HEK293T (cell line): Measurements from ENCODE around the gene DDX39B.

Experiments
- CTCF ChIA-PET: fragments of 350-600 bp; formaldehyde crosslinking; extraction: SDS; loops from one replicate; lab custom pipeline; 2021; ENCODE audit warnings: antibody characterized with exemption, inconsistent platforms; lab: Yijun Ruan, JAX
- POLR2A ChIA-PET: fragments of 350-600 bp; formaldehyde crosslinking; extraction: SDS; loops from one replicate; lab custom pipeline; 2020; ENCODE audit warnings: antibody characterized with exemption, inconsistent platforms; lab: Yijun Ruan, JAX
- DNase-seq: peaks from one replicate; pipeline ENCODE4 v3.0.0; 2012; ENCODE audit warnings: mixed read lengths; ENCODE audit errors: extremely low spot score
- ARNT ChIP-seq: fragments of 450-650 bp; IDR thresholded peaks from 2 replicates; pipeline ENCODE4 v1.6.1; 2017; ENCODE audit warnings: mild to moderate bottlenecking
- BHLHE40 ChIP-seq: fragments of 450-650 bp; IDR thresholded peaks from 2 replicates; pipeline ENCODE4 v1.6.1; 2016; ENCODE audit warnings: mild to moderate bottlenecking, moderate library complexity, borderline replicate concordance
- CTBP1 ChIP-seq: fragments of 450-650 bp; IDR thresholded peaks from 2 replicates; pipeline ENCODE4 v1.6.1; 2016; ENCODE audit warnings: borderline replicate concordance
- ELF4 ChIP-seq: fragments of 450-650 bp; IDR thresholded peaks from 2 replicates; pipeline ENCODE4 v1.6.1; 2017; ENCODE audit warnings: antibody characterized with exemption
- FOXA1 ChIP-seq: fragments of 450-650 bp; IDR thresholded peaks from 2 replicates; pipeline ENCODE4 v1.6.1; 2016; ENCODE audit warnings: mild to moderate bottlenecking
- FOXK2 ChIP-seq: fragments of 450-650 bp; IDR thresholded peaks from 2 replicates; pipeline ENCODE4 v1.6.1; 2016; ENCODE audit warnings: mild to moderate bottlenecking
- FOXM1 ChIP-seq: fragments of 450-650 bp; IDR thresholded peaks from 2 replicates; pipeline ENCODE4 v1.6.1; 2017; ENCODE audit warnings: mild to moderate bottlenecking, borderline replicate concordance
- HDGF ChIP-seq: fragments of 450-650 bp; IDR thresholded peaks from 2 replicates; pipeline ENCODE4 v1.6.1; 2017; ENCODE audit warnings: antibody characterized with exemption, borderline replicate concordance
- L3MBTL2 ChIP-seq: fragments of 450-650 bp; conservative IDR thresholded peaks from 2 replicates; pipeline ENCODE4 v1.6.1; 2016; ENCODE audit warnings: mild to moderate bottlenecking
- LEF1 ChIP-seq: fragments of 450-650 bp; IDR thresholded peaks from 2 replicates; pipeline ENCODE4 v1.6.1; 2017; ENCODE audit warnings: mild to moderate bottlenecking, borderline replicate concordance
- NFRKB ChIP-seq: fragments of 450-650 bp; IDR thresholded peaks from 2 replicates; pipeline ENCODE4 v1.6.1; 2016; ENCODE audit warnings: mild to moderate bottlenecking, moderate library complexity
- SP1 ChIP-seq: fragments of 450-650 bp; IDR thresholded peaks from 2 replicates; pipeline ENCODE4 v1.6.1; 2017
- SUZ12 ChIP-seq: fragments of 450-650 bp; IDR thresholded peaks from 2 replicates; pipeline ENCODE4 v1.6.1; 2016; ENCODE audit warnings: mild to moderate bottlenecking
- TARDBP ChIP-seq: fragments of 450-650 bp; IDR thresholded peaks from 2 replicates; pipeline ENCODE4 v1.6.1; 2016
- ZNF384 ChIP-seq: fragments of 450-650 bp; IDR thresholded peaks from 2 replicates; pipeline ENCODE4 v1.6.1; 2016
- TF ChIP-seq, protein P1 (sequence below): fragments of 450-650 bp; IDR thresholded peaks from 2 replicates; pipeline ENCODE4 v1.6.1; 2016

The DDX39B gene

DNA sequence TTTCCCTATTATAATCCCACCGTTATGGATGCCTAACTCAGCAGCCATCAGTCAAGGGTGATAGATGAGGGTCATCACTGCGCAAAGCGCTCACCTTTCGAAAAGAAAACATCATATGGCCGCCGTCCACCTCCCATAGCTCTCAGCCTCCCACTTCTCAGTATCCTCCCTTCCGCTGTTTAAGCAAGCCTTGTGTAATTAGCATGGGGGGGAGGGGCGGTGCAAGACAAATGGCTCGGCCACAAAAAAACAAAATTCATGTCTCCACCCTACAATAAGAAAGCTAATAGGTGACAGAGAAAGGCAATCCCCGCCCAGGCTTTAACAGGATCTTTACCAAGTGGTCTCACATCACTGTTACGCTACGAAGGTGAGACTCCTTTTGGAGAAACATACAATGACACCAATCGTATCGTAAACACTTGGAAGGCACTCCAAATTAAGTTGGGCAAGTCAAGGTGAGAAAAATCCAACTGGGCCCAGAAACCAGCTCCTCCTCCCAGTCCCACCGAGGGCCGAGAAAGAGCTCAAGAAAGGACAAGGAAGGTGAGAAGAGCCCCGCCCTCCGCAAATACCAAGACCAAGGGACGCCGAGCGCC, 645 bp downstream of the DDX39B start:
- peak; percentile 54 for DNase-seq
- no peak for TF ChIP-seq CTBP1
- TF ChIP-seq, protein P1, sequence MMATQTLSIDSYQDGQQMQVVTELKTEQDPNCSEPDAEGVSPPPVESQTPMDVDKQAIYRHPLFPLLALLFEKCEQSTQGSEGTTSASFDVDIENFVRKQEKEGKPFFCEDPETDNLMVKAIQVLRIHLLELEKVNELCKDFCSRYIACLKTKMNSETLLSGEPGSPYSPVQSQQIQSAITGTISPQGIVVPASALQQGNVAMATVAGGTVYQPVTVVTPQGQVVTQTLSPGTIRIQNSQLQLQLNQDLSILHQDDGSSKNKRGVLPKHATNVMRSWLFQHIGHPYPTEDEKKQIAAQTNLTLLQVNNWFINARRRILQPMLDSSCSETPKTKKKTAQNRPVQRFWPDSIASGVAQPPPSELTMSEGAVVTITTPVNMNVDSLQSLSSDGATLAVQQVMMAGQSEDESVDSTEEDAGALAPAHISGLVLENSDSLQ, result peak; percentile 60
- ChIA-PET CTCF (interaction anchor here (0.5 to 2.8 kb wide), 6 partner anchors 9 to 170 kb away, joined by 3 to 17 read pairs (median 4); no protein-coding TSS in a partner anchor), POLR2A (interaction anchor here (0.8 to 8.1 kb wide), 30 partner anchors 9 to 636 kb away, joined by 3 to 114 read pairs (median 6); partner anchors contain the start of genes ABHD16A, BAG6, C6orf47 and DXO)

DNA sequence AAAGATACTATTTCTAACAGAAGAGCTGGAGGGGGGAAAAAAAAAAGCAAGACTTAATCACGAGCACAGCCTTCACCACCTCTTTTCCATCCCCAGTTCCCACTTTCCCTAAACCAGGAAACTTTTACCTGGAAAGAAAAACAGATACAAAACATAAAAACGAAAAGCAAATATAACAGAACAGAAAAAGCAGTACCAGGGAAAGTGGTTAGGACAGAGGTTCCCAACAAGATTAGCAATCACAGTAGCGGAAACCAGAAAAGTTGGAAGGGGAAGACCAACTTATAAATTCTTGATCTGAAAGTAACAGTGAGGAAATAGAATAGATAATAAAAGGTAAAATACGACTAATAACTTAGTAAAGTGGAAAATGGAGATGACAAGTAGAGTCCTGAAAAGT, 1.2 kb downstream of the DDX39B start:
- ChIA-PET POLR2A (interaction anchor here (1.0 to 8.1 kb wide), 11 partner anchors 12 to 199 kb away, joined by 3 to 114 read pairs (median 13); partner anchors contain the start of genes C6orf47, MCCD1, MICB and MSH5), CTCF (interaction anchor here (0.5 to 1.2 kb wide), 3 partner anchors 9 to 58 kb away, joined by 3 to 4 read pairs (median 3); no protein-coding TSS in a partner anchor)
- DNase-seq, result no peak
- TF ChIP-seq FOXA1 (no peak), CTBP1 (no peak), SUZ12 (no peak), LEF1 (no peak), ELF4 (no peak)
- TF ChIP-seq, protein P1, result no peak

DNA sequence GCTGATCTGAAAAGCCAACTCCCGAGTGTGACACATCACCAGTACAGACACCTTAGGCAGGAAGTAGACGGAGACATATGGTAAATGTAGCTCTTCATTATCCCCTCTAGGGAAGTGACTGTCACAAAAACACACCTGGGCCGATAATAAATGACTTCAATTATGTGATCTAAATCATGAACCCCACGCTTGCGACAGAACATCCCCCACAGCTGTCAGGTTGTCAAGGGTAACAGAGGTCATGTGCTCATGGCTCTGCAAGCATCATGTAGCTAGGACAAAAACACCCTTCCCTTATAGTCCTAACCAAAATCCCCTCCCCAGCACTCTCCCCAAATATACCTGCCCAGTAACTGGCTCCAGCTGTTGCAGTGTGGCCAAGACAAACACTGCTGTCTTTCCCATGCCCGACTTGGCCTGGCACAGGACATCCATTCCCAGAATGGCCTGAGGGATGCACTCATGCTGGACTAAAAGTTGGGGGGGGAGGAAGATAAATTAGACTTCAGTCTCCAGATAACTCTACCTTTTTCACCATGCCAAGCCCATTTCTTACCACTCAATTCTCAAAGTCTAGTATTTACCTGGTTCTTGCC, 2.9 kb downstream of the DDX39B start:
- TF ChIP-seq L3MBTL2 (no peak), BHLHE40 (no peak), FOXK2 (no peak), NFRKB (no peak)
- DNase-seq, result no peak
- ChIA-PET CTCF (interaction anchor here (0.8 kb wide), 1 partner anchor 59 kb away, joined by 3 read pairs; no protein-coding TSS in a partner anchor), POLR2A (interaction anchor here (1.2 to 6.9 kb wide), 3 partner anchors 10 to 44 kb away, joined by 4 to 114 read pairs (median 4); partner anchors contain the start of gene MCCD1)

DNA sequence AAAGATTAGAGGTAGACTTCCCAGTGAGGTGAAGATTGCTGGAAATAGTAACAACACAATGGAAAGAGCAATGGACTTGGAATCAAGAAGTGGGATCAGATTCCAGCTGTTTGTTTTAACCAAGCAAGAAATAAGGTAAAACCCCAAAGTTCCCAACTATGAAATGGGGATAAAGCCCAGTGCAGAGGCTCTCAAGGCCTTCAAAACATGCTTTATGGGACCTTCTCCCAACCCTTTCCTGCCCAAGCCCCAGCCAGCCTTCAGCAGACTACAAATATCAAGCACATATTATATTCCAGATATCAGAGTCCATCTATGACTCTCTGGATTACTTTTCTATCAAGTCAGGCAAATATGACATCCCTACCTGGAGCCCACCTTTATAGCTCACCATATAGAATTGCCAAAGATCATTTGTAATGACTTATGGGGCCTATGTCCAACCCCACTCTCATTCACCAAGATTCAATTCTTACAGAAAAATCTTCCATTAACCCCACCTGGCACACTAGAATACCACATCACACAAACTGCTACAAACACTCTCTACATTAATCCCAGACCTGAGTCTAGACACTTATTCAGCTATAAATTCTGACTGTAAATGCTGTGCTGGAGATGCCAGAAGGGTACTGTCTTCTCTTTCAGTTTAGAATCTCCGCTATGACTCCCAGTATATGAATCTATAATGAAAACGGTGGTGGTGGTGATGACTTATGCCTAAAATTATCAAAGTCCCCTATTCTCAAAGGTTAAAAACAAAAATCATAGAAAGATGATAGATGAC, 6.1 kb downstream of the DDX39B start:
- TF ChIP-seq FOXA1 (no peak), BHLHE40 (no peak), LEF1 (no peak), SP1 (no peak), CTBP1 (no peak), ELF4 (no peak), SUZ12 (no peak), ZNF384 (no peak), FOXK2 (no peak), L3MBTL2 (no peak), NFRKB (no peak), ARNT (no peak), HDGF (no peak), TARDBP (no peak), FOXM1 (no peak)
- TF ChIP-seq, protein P1, result no peak
- ChIA-PET POLR2A (interaction anchor here (0.6 kb wide), 1 partner anchor 29 kb away, joined by 3 read pairs; no protein-coding TSS in a partner anchor), CTCF (no interaction called here)
- DNase-seq, result no peak

DNA sequence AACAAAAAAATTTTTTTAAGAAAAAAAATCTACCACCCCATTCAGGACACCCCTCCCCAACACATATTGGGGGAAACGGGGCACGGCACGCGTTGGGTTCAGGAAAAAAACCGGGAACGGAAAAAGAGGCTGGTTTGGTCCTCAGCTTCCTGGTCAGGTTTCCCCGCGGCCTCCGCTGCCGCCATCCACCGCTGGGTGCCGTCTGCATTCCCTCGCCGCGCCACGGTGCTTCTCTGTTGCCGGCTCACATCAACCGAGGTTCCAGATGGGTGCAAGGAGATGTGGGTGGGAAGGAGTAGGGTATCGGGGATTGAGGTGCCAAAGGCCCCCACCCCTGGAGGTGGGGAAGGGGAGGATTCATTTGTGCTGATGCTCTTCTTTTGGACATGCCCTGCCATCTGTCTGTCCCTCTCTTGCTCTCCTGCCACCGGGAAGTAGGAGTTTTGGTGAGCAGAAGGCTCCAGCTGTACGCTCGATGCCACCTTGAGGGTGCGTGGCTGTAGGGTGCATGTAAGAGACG, 7.2 kb downstream of the DDX39B start:
- TF ChIP-seq FOXM1, result no peak
- TF ChIP-seq TARDBP, result no peak
- TF ChIP-seq ZNF384, result no peak
- no peak for TF ChIP-seq SUZ12
- TF ChIP-seq SP1, result no peak
- TF ChIP-seq, protein P1, result no peak
- TF ChIP-seq FOXK2, result no peak
- TF ChIP-seq FOXA1, result no peak
- no peak for TF ChIP-seq ARNT
- TF ChIP-seq LEF1, result no peak
- no peak for TF ChIP-seq NFRKB
- no peak for TF ChIP-seq BHLHE40
- TF ChIP-seq CTBP1, result no peak
- no peak for TF ChIP-seq HDGF
- CTCF ChIA-PET, result no interaction called here
- POLR2A ChIA-PET, result no interaction called here
- no peak for DNase-seq
